ENCODE data around the gene UBE3C.

UBE3C gene

GRCh38 chr7:157177333-157177982 is 38.7 kb downstream of the UBE3C start:
- no peaks in the 10 kb centered on the region for H3F3A ChIP-seq (ENCODE audit: insufficient read depth, low read length)
- no peak overlapping the region for H2AFZ ChIP-seq (ENCODE audit: low read length)
- H3K9me3 ChIP-seq (replicated peaks; ENCODE audit: insufficient read depth, low read length): no peaks in the 10 kb centered on the region
- no peaks in the 10 kb centered on the region for H3K9me2 ChIP-seq (replicated peaks; ENCODE audit: insufficient read depth, low read length)
- no peaks in the 10 kb centered on the region for H3K27me3 ChIP-seq (replicated peaks; ENCODE audit: insufficient read depth, low read length)
- no peak for DNase-seq
- H3K36me3 ChIP-seq (replicated peaks; ENCODE audit: insufficient read depth, low read length): peaks cover 47% of the 10 kb centered on the region
- H3K4me1 ChIP-seq (ENCODE audit: low read length): no peaks in the 10 kb centered on the region
- no peak overlapping the region for H3K9ac ChIP-seq (ENCODE audit: low read length)
- no peak overlapping the region for H3K27ac ChIP-seq (ENCODE audit: low read length)
- H4K20me1 ChIP-seq (ENCODE audit: insufficient read depth, low read length): no peaks in the 10 kb centered on the region; the same call in 1 of the 2 replicates
- H3K4me3 ChIP-seq (ENCODE audit: low read length): no peak overlapping the region
- H3K4me2 ChIP-seq (ENCODE audit: low read depth, low read length): no peak overlapping the region
- H3K79me2 ChIP-seq (ENCODE audit: low read length): peaks cover 53% of the 10 kb centered on the region
- no peak for TF ChIP-seq EZH2 (optimal IDR thresholded peaks at IDR 0.05; ENCODE audit: low read depth, low read length)
- no peak for TF ChIP-seq CTCF (IDR thresholded peaks at IDR 0.05; ENCODE audit: low read length)
- TF ChIP-seq EZH2phosphoT487 (IDR thresholded peaks at IDR 0.05; ENCODE audit: low read length): no peak

- Histone ChIP-seq H4K20me1 (ENCODE audit: insufficient read depth, low read length) (no peaks in the 10 kb centered on the region; the same call in 1 of the 2 replicates), H3K36me3 (replicated peaks; ENCODE audit: insufficient read depth, low read length) (peaks cover 42% of the 10 kb centered on the region), H3K9me3 (replicated peaks; ENCODE audit: insufficient read depth, low read length) (no peaks in the 10 kb centered on the region), H2AFZ (ENCODE audit: low read length) (no peak overlapping the region), H3K27me3 (replicated peaks; ENCODE audit: insufficient read depth, low read length) (no peaks in the 10 kb centered on the region), H3K27ac (ENCODE audit: low read length) (no peak overlapping the region), H3K9ac (ENCODE audit: low read length) (no peak overlapping the region), H3K4me3 (ENCODE audit: low read length) (no peak overlapping the region), H3K79me2 (ENCODE audit: low read length) (peaks cover 48% of the 10 kb centered on the region), H3K4me1 (ENCODE audit: low read length) (no peaks in the 10 kb centered on the region), H3F3A (ENCODE audit: insufficient read depth, low read length) (no peaks in the 10 kb centered on the region), H3K4me2 (ENCODE audit: low read depth, low read length) (no peak overlapping the region), H3K9me2 (replicated peaks; ENCODE audit: insufficient read depth, low read length) (no peaks in the 10 kb centered on the region)
- DNase-seq: no peak
- no peak for TF ChIP-seq EZH2 (optimal IDR thresholded peaks at IDR 0.05; ENCODE audit: low read depth, low read length)
- TF ChIP-seq EZH2phosphoT487 (IDR thresholded peaks at IDR 0.05; ENCODE audit: low read length): no peak
These were observed 39.3 kb downstream of the UBE3C start for GRCh38 chr7:157177983-157178381.

- peaks cover 18% of the 10 kb centered on the region for H3K79me2 ChIP-seq (ENCODE audit: low read length)
- H3K36me3 ChIP-seq (replicated peaks; ENCODE audit: insufficient read depth, low read length): peaks cover 52% of the 10 kb centered on the region
- H3K27ac ChIP-seq (ENCODE audit: low read length): no peak overlapping the region
These were observed 45.1 kb downstream of the UBE3C start for GRCh38 chr7:157183832-157184231.

GRCh38 chr7:157188091-157188665 is 49.5 kb downstream of the UBE3C start:
- TF ChIP-seq CTCF (IDR thresholded peaks at IDR 0.05; ENCODE audit: low read length) (no peak), EZH2phosphoT487 (IDR thresholded peaks at IDR 0.05; ENCODE audit: low read length) (no peak), EZH2 (optimal IDR thresholded peaks at IDR 0.05; ENCODE audit: low read depth, low read length) (no peak)

More at GRCh38 chr7:157183832-157184231, 45.1 kb downstream of the UBE3C start:
- Histone ChIP-seq H3K9me3 (replicated peaks; ENCODE audit: insufficient read depth, low read length) (no peaks in the 10 kb centered on the region), H2AFZ (ENCODE audit: low read length) (no peak overlapping the region), H3K4me1 (ENCODE audit: low read length) (no peaks in the 10 kb centered on the region), H3K9ac (ENCODE audit: low read length) (no peak overlapping the region), H3K9me2 (replicated peaks; ENCODE audit: insufficient read depth, low read length) (no peaks in the 10 kb centered on the region), H3K27me3 (replicated peaks; ENCODE audit: insufficient read depth, low read length) (no peaks in the 10 kb centered on the region), H3K4me3 (ENCODE audit: low read length) (no peak overlapping the region), H4K20me1 (ENCODE audit: insufficient read depth, low read length) (no peaks in the 10 kb centered on the region), H3K4me2 (ENCODE audit: low read depth, low read length) (no peak overlapping the region), H3F3A (ENCODE audit: insufficient read depth, low read length) (no peaks in the 10 kb centered on the region)
- TF ChIP-seq EZH2phosphoT487 (IDR thresholded peaks at IDR 0.05; ENCODE audit: low read length): no peak
- DNase-seq: no peak

More at GRCh38 chr7:157188091-157188665, 49.5 kb downstream of the UBE3C start:
- Histone ChIP-seq H4K20me1 (ENCODE audit: insufficient read depth, low read length) (no peaks in the 10 kb centered on the region), H3K9me2 (replicated peaks; ENCODE audit: insufficient read depth, low read length) (no peaks in the 10 kb centered on the region), H3F3A (ENCODE audit: insufficient read depth, low read length) (no peaks in the 10 kb centered on the region), H2AFZ (ENCODE audit: low read length) (no peak overlapping the region), H3K4me1 (ENCODE audit: low read length) (no peaks in the 10 kb centered on the region), H3K36me3 (replicated peaks; ENCODE audit: insufficient read depth, low read length) (peaks cover 33% of the 10 kb centered on the region; the same call in 1 of the 2 replicates), H3K9me3 (replicated peaks; ENCODE audit: insufficient read depth, low read length) (no peaks in the 10 kb centered on the region), H3K4me3 (ENCODE audit: low read length) (no peak overlapping the region), H3K9ac (ENCODE audit: low read length) (no peak overlapping the region), H3K27ac (ENCODE audit: low read length) (no peak overlapping the region), H3K79me2 (ENCODE audit: low read length) (peaks cover 41% of the 10 kb centered on the region), H3K27me3 (replicated peaks; ENCODE audit: insufficient read depth, low read length) (no peaks in the 10 kb centered on the region), H3K4me2 (ENCODE audit: low read depth, low read length) (no peak overlapping the region)
- no peak for DNase-seq

Measured in MM.1S (cell line).